Measurements from ENCODE around the gene KLRF2.

GRCh38 chr12:9908350-9908749 is 27.1 kb downstream of the KLRF2 start:
- no peak for TF ChIP-seq CBX5 (IDR thresholded peaks at IDR 0.05; ENCODE audit: low read depth, low read length)
- TF ChIP-seq CTCF (IDR thresholded peaks at IDR 0.05; ENCODE audit: control extremely low read depth in 1 of 3, insufficient read depth in 1 of 3, low read depth in 1 of 3, low read length in 3 of 3), result no peak
- TF ChIP-seq KDM5A (IDR thresholded peaks at IDR 0.05; ENCODE audit: low read length), result no peak
- TF ChIP-seq HDAC6 (IDR thresholded peaks at IDR 0.05; ENCODE audit: low read depth, low read length), result no peak
- no peak for TF ChIP-seq CEBPB (IDR thresholded peaks at IDR 0.05; ENCODE audit: low read depth, low read length)
- peak; percentile 72 to 73 for TF ChIP-seq POLR2A (IDR thresholded peaks at IDR 0.05; ENCODE audit: control extremely low read depth in 1 of 2, low read depth in 2 of 2, low read length in 2 of 2)
- no peak for TF ChIP-seq USF2 (IDR thresholded peaks at IDR 0.05; ENCODE audit: low read length)
- TF ChIP-seq EZH2 (IDR thresholded peaks at IDR 0.05; ENCODE audit: low read depth, low read length, severe bottlenecking), result no peak
- no peak for TF ChIP-seq ZNF274 (IDR thresholded peaks at IDR 0.05; ENCODE audit: borderline replicate concordance, extremely low read depth, low read length)
- no peak for TF ChIP-seq RAD21 (IDR thresholded peaks at IDR 0.05 in 1 of 2, conservative IDR thresholded peaks at IDR 0.05 in 1 of 2; ENCODE audit: low read depth in 2 of 2, low read length in 2 of 2)
- TF ChIP-seq SRF (IDR thresholded peaks at IDR 0.05; ENCODE audit: low read depth, low read length), result no peak
